GM18951 (cell line): ENCODE measurements around the gene NAB2.
"Not testable (repeated sequence)": the region's sequence is repeated elsewhere in the genome, so short reads cannot be mapped to it uniquely, and the experiment has no call there.

Experiments
- POLR2A ChIP-seq: IDR thresholded peaks from 4 replicates; pipeline ENCODE4 v1.6.1; 2011; ENCODE audit warnings: mild to moderate bottlenecking; ENCODE audit not compliant: insufficient read length, insufficient read depth; ENCODE audit errors: extremely low read depth
- in situ Hi-C: fragments of 300-500 bp; cut with MboI; formaldehyde crosslinking; loops from one replicate; pipeline ENCODE4 v1.12.0; 2022; ENCODE audit warnings: low sequenced_read_pairs, mixed read lengths, inconsistent platforms; ENCODE audit not compliant: unreplicated experiment

The NAB2 gene

DNA sequence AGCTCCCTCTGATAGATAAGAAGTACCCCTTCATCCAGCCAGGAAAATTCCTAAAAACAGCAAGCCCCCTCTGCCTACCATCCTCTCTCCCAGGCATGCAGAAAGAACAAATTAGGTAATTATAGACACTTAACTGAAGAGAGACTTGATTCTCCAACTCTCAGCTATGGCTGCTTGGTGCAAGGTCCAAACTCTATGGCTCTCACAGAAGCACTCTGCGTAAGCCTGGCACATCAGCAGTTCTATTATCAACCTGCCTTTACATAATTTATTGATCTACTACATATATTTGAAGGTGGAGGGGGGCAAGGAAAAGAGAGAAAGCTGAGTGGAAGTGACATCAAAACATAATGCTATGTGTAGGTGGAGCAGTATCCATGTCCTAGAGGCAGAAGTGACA lies 37.9 kb upstream of the NAB2 start:
- TF ChIP-seq POLR2A, result no peak
- in situ Hi-C loops, result no loop called here

DNA sequence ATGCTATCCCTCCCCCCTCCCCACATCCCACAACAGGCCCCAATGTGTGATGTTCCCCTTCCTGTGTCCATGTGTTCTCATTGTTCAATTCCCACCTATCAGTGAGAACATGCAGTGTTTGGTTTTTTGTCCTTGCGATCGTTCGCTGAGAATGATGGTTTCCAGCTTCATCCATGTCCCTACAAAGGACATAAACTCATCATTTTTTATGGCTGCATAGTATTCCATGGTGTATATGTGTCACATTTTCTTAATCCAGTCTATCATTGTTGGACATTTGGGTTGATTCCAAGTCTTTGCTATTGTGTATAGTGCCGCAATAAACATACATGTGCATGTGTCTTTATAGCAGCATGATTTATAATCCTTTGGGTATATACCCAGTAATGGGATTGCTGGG lies 35.8 kb upstream of the NAB2 start:
- in situ Hi-C loops, result not testable (repeated sequence)

DNA sequence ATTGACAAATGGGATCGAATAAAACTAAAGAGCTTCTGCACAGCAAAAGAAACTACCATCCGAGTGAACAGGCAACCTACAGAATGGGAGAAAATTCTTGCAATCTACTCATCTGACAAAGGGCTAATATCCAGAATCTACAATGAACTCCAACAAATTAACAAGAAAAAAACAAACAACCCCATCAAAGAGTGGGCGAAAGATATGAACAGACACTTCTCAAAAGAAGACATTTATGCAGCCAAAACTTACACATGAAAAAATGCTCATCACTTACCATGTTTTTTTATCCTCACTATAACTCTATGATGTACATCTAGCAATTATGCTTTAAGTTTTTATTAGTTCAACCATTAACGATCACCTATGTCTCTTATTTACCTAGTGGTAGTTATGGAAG lies 35.0 kb upstream of the NAB2 start:
- in situ Hi-C loops, result not testable (repeated sequence)

DNA sequence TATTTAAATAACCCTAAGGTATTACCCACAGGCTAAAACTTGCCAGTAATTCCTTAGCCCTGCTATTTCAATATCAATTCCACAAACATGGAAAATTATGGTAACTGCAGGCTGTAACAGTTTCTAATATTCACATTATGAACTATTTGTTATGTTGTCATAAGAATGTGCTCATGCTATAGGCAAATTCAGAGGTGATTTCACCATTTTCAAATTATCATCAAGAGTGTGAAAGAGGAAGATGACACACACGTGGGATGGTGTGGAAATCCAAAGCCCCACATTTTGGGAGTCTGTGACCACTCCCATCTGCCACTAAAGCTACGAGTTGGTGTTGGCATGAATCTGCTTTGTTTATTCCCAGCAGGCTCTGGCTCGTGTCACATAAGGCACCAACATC lies 33.1 kb upstream of the NAB2 start:
- no peak for TF ChIP-seq POLR2A
- in situ Hi-C loops, result no loop called here

DNA sequence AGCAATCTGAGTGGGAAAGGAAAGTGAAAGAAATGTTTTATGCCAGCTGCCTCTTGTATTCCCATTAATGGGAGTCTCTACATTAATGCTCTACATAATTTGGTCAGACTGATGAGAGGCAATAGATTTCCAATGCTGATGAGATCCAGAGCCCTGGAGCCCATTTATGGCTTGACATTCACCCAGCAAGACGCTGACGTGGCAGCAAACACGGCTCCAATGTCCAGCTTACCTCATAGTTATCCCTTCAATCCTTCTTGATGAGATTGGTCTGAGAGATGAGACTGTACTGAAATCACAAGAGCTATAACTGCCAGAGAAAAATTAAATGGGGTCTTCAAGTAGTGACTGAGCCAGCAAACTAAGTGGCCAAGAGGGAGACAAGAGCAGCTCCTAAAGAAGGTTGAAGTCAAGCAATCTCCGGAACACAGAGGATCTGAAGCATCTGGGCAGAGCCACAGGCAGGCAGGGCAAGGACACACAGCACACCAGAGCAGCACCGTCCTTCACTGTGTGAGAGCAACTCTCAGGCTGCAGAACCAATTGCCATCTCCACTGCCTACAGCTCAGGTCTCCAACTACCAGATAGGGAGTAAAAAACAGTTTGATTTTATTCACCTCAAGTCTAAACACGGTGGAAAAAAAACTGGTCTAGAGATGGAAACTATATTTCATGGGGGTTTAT lies 31.7 kb upstream of the NAB2 start:
- in situ Hi-C loops, result no loop called here
- no peak for TF ChIP-seq POLR2A

DNA sequence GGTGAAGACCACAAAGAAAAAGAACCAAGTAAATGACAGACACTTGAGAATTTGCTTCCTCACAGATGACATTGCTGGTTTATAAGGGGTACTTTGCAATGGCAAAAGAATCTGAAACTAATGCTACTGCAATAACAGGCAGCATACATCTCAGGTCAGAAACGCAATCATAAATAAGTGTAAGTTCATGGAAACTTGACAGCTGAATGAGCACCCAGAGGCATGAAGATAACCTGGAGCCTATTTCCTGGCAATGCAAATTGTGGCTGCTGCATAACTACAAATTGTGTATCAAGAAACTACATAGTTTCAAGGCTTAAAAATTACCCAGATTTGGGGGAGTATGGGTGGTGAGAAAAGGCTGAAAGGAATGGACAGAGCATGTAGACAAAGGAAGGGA lies 30.5 kb upstream of the NAB2 start:
- no peak for TF ChIP-seq POLR2A

DNA sequence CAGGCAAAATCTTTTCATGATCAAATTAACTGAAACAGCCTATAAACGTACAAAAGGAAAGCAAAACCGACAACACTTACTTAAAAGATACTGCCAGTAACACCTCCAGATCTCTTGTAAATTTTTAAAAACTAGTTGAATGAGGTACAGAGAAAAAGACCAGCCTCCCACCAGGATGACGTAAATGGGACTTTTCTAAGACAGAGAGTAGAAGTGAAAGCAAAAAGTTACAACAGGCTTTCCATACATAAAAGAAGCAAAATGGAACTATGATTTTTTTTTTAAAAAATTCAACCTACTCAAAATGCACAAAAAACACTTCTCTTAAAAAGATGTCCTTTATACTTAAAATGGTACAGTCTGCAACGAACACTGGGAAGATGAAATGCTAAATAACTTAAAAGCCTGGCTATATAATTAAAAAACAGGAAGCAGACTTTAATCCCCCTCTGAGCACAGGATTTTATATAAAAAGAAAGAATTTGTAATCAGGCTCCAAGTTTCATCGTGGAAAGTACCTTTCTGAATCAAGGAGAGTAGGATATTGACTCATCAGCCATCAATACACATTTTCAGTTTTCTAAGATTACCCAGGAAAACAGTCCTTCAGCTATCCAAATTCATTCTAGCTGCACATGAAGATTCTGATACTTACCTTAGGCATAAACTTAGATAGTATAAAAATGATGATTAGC lies 24.8 kb upstream of the NAB2 start:
- in situ Hi-C loops, result no loop called here
- no peak for TF ChIP-seq POLR2A

More for the DNA sequence above, 30.5 kb upstream of the NAB2 start:
- in situ Hi-C loops, result no loop called here

DNA sequence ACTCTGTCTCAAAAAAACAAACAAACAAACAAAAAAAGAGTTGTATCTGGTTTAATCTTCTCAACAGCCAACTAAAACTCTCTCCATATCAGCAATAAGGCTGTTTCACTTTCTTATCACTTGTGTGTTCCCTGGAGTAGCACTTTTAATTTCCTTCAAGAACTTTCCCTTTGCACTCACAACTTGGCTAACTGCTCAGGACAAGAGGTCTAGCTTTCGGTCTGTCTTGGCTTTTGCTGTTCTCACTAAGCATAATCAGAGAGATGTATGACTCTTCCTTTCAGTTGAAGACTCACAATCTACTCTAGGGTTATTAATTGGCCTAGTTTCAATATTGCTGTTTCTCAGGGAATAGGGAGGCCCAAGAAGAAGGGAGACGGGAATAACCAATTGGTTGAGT lies 22.7 kb upstream of the NAB2 start:
- in situ Hi-C loops, result no loop called here
- no peak for TF ChIP-seq POLR2A

DNA sequence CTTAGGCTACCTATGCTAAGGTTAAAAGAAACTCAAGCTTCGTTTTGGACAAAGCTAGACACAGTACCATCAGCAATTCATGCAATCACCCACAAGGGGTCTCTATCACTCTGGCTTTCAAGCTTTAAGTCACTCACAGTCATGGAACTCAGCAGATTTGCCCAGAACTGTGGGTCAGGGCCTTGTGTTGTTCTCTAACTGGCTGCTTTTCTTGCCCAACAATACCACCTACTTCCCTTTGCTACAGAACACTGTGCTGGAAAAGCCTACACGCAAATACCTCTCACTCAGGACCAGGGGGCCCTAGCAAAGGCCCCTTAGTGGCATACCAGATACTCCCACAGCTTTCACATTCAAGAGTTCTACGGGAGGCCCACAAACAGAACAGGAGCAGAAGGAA lies 19.4 kb upstream of the NAB2 start:
- no peak for TF ChIP-seq POLR2A
- in situ Hi-C loops, result no loop called here

DNA sequence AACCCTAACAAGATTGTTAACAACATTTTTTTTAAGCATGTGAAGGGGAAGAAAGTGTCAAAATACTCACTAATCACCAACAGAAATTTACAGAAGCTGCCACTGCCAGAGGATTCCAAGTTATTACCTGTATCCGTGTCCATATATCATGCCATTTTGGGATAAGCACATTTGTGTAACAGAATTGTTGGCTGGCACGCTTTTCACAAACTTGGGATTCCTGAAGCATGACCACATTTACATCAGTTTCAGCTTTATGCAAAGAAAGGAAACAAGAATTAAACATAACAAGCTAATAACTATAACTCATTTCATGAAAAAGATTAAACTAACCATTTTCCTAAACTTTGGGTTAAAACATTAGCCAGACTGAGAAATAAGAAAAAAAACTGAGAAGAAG lies 16.3 kb upstream of the NAB2 start:
- in situ Hi-C loops, result no loop called here
- TF ChIP-seq POLR2A, result no peak

DNA sequence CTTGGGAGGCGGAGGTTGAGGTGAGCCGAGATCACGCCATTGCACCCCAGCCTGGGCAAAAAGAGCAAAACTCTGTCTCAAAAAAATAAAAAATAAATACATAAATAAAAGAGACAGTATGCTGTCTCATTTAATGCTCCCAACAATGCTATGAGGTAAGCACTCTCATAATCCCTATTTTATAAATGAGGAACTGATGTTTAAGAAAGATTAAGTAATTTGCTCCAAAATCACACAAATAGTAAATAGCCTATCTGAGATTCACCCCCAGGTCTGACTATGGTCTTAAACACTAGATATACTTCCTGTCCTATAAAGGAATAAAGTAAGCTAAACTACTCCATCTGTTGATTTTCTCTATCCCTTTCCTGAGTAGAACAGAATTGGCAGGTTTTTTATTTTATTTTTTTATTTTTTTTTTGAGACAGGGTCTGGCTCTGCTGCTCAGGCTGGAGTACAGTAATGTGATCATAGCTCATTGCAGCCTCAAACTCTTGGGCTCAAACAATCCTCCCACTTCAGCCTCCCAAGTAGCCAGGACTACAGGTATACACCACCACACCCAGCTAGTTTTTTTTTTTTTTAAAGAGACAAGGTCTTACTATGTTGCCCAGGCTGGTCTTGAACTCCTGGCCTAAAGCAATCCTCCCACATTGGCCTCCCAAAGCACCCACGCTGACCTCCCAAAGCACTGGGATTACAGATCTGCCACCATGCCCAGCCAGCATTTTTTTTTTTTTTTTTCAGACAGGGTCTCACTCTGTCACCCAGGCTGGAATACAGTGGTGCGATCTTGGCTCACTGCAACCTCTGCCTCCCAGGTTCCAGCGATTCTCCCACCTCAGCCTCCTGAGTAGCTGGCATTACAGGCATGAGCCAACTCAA lies 15.1 kb upstream of the NAB2 start:
- in situ Hi-C loops, result not testable (repeated sequence)

DNA sequence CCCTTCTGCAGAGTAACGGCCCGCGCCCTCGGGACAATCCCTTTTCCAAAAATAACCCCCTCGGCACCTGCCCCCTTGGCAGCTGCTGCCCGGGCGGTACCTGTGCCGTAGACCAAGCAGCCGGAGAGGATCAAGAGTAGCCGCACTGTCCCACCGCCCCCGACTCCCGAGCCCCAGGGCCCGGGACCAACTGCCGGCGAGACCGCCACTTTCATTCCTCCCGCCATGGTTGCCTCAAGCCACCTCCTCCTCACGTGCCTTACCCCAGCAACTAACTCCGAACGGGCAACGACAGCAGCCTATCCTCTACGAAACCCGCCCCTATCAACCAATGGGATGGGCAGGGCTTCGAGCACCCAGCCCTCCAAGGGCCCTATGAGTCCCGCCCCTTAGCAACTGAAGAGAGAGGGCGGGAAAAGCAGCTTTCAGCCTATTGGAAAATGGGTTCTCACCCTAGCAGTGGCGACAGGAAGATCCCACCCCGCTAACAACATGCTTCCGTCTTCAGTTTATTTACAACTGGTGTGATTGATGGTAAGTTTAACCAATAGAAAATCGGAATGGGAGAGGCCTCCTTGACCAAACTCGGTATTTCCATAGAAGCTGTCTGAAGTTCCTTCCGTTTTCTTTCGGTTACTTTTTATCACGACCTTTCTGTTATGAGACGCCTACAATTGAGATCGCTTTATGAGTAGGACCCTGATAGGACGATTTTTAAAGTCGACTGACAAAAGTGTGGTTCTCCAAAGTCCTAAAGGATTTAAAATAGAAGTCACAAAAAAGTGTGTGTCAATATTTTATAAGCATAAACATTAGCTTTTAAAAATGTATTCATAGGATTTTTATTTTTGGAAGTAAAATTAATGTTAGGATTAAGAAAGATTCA lies 10.2 kb upstream of the NAB2 start, which contains the start of gene NEMP1:
Gene NEMP1, minus strand, starts transcription at position 273 of the 886 bp plus-strand sequence. Its CDS starts 46 bp downstream, at position 227.
- TF ChIP-seq POLR2A, result peak; percentile 75
- in situ Hi-C loops, result no loop called here

DNA sequence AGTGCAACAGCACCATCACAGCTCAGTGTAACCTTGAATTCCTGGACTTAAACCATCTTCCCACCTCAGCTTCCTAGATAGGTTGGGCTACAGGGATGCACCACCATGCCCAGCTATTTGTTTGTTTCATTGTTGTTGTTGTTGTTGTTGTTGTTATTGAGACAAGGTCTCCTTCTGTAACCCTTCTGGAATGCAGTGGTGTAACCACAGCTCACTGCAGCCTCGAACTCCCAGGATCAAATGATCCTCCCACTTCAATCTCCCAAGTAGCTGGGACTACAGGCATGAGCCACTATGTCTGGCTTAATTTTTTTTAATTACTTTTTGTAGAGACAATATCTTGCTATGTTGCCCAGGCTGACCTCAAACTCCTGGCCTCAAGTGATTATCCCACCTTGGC lies 9.1 kb upstream of the NAB2 start:
- in situ Hi-C loops, result no loop called here
- no peak for TF ChIP-seq POLR2A
